CD4-positive, alpha-beta T cell treated with Interleukin-6 at 100 ng/mL for 8 hours (primary cell): ENCODE results near the gene CCNY.

Experiments used
- DNase-seq: peaks from one replicate; pipeline ENCODE4 v3.0.0-alpha.2; 2020; ENCODE audit warnings: mixed read lengths, low spot score

CCNY gene

GRCh38 chr10:35584946-35585345, 248.6 kb downstream of the CCNY start:
- no peak for DNase-seq

DNA sequence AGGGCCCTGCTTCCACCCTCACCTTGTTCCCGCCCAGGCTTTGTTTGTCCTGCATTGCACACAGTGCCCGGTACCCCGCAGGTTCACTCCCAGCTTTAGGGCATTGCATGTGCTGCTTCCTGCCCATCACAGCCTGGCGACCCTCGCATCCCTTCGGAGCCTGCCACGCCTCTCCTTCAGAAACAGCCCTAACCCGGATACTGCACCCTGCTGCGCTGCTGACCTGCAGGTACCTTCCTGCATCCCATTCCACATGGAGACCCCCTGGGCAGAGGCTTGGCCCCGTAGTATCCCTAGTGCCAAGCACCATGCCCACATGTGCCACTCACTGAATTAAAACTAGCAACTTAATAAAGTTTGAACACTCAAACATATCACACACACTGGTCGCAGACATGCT, 249.0 kb downstream of the CCNY start:
- no peak for DNase-seq

- no peak for DNase-seq
These were observed 249.7 kb downstream of the CCNY start for GRCh38 chr10:35585903-35586535.

GRCh38 chr10:35588836-35589235, 252.5 kb downstream of the CCNY start:
- no peak for DNase-seq

GRCh38 chr10:35592441-35592840, 256.1 kb downstream of the CCNY start:
- DNase-seq, result no peak

DNA sequence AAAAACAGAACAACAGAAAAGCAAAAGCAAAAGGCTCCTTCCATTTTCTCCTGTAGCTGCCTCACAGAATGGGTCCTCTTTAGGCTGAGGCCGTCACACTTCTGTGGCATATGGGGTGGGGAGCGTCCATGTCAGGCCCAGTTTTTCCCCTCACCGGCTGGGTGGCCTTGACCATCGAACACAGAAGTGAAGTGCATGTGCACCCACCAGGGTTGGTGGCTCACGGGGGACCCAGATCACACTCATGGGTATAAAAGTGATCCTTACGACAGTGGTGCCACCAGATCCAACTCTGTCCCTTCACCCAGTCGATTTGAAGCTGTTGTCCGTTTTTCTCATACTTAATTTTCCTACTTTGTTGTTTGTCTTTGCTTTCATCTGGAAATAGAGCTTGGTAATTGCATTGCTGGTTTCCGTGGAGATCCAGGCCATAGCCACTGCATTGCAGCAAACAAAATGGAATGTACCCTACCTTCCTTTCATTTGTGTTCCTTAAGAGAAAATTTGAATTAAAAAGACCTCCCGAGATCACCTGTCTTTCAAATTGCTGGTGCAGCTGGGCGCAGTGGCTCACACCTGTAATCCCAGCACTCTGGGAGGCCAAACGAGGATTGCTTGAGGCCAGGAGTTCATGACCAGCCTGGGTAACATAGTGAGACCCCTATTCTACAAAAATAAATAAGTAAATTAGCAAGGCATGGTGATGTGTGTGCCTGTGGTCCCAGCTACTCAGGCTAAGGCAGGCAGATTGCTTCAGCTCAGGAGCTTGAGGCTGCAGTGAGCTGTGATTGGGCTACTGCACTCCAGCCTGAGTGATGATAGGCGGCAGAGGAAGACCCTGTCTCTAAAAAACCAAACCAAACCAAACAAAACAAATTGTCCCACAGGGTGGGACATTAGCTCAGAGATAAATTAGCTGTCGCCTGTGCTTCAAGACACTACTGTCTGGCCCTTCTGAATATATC, 258.1 kb downstream of the CCNY start:
- no peak for DNase-seq

DNA sequence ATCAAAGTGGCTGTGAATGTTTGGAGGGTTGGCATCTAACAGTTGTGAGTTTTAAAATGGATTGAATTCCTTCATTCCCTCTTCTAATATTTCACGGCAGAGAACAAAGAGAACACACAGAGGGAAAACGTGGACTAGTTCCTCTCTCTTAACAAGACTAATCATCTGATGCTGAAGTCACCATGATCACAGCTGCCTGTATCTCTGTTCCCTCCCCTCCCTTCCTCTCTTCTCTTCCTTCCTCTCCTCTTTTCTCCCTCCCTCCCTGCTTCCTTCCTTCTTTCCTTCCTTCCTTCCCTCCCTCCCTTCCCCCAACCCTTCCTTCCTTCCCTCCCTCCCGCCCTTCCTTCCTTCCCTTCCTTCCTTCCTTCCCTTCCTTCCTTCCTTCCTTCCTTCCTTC, 258.8 kb downstream of the CCNY start:
- DNase-seq, result no peak

DNA sequence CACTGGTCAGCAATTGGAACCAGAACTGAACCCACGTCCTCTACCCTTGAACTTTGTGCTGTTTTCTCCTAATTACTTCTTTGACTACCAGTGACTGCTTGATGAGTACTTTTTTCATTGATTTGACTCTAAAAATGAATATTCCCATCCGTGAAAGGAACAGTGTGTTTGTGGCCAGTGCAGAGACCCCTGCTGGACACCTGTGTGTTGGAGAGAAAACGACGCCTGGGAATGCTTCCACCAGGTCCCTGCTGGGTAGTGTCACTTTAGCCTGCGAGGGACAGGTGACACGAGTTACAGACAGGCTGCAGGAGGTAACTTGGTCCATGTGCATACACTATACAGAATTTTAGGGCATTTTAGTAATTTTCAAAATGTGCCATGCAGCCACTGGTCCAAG, 262.1 kb downstream of the CCNY start:
- no peak for DNase-seq

- DNase-seq, result no peak
These were observed 263.9 kb downstream of the CCNY start for GRCh38 chr10:35600193-35600592.

DNA sequence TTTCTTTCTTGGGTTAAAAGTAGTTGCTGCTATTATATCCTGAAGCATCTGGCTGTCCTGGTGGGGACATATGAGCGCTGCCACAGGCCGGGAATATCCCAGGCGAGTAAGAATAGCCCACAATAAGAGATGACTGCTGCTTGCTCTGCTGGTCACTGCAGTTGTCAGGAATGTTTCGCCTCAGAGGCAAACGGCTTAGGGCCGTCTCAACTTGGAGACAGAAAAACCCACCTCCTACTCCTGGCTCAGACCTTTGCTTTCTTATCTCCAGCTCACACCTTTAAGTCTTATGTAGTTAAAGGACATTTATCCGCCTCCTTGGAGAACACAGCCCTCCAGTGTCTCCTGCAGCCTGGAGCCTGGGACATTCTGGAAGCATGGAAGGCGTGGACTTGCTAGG, 268.9 kb downstream of the CCNY start, which contains the start of gene GJD4:
Gene GJD4 (plus strand): TSS at position 151 of the 400 bp plus-strand sequence. CDS start 227 bp downstream, at position 378.
- DNase-seq, result no peak

- DNase-seq, result no peak
These were observed 270.1 kb downstream of the CCNY start for GRCh38 chr10:35606430-35606829.

GRCh38 chr10:35607475-35608327, 271.4 kb downstream of the CCNY start:
- DNase-seq, result no peak

GRCh38 chr10:35608328-35608672, 272.0 kb downstream of the CCNY start:
- no peak for DNase-seq

DNA sequence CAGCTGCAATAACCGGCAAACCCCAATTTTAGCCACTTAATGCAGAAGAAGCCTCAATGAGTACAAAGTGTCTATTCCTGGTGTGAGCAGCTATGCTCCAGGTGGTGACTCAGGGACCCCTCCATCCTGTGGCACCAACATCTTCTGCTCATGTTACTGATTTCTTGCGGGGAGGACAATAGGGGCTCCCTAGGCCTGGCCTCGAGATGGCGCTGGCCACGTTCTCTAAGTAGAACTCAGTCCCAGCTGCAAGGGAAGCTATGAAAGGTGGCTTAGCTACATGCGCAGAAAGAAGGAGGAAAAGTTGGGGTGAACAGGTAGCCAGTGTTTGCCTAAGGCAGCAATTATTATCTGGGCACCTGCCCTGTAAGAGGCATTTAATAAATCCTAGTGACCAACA, 275.4 kb downstream of the CCNY start:
- no peak for DNase-seq

DNA sequence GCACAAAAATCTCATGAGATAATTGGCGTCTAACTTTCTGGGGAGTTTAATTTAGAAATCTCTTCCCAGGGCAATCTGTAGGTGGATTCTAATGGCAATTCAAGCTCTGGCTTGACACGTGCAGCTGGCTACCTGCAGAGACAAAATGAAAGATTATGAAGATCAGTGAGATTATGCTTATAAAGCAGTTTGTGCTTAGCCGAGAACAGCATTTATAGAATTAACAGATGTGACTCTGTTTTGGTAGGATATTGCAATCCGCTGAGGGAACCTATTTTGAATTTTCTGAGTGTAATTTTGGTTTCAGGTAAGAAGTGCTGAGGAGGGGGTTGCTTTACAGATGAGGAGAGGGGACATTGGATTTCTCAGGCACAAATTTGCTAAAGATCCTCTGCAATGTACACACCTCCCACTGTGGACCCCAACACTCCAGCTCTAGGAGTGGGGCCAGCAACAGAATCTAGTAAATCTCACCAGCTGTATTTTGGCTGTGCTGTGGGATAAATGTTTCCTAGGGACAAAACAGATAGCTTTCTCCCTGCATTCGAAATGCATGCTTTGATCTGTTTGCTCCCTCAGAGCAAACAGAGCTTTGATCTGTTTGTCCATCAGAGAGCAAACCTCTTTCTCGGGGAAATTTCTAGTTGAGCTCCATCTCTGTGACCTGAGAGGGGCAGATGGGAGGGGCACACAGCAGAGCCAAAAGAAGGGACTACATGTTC, 276.2 kb downstream of the CCNY start:
- no peak for DNase-seq

DNA sequence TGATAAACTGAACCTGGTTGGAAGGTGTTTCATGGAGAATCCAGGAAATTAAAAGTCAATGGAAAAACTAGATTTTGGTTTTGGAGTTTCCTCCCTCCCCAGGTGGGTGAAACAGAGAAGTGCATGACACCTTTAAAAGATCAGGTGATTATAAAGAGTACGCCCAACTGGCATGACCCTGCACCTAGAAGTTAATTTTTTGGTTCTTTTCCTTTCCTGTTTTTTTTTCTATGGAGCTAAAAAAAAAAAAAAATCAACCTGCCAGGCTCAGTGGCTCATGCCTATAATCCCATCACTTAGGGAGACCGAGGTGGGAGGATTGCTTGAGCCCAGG, 276.8 kb downstream of the CCNY start:
- DNase-seq, result no peak

GRCh38 chr10:35613597-35614226, 277.4 kb downstream of the CCNY start:
- DNase-seq, result no peak

DNA sequence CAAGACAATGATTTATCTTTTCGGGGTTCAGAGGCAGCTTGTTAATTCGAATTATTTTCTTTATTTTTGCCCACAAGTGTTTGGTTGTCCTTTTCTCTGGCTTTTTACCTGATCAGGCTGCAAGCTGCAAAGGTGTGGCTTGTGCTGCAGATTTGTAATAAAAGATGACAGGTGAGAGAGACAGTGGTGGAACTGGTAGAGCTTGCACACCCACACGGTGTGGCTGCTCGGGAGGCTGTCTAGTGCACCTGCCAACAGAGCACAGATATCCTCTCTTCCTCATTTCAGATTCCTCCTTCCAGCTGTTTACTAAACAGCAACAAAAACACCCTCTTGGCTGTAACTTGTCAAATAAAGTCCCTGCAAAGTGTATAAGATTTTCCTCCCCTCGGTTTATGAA, 278.0 kb downstream of the CCNY start:
- DNase-seq, result no peak
